ENCODE results near the gene RAE1. TPM values are rescaled to one million over a fixed set of nuclear protein-coding genes. Genes with fewer than 3 reads are reported as not detected.

The RAE1 gene
- total RNA-seq, 2 experiments from 2014 or later, result 35.0 to 37.2 TPM

- no peaks in the 10 kb centered on the region for H3K36me3 Mint-ChIP-seq (ENCODE audit: low read depth)
- H3K4me1 Mint-ChIP-seq (ENCODE audit: low read depth), result peaks cover 5% of the 10 kb centered on the region
- no peak overlapping the region for H3K4me3 Mint-ChIP-seq
- no peak for DNase-seq
- peaks cover 19% of the 10 kb centered on the region for H3K27me3 Mint-ChIP-seq (ENCODE audit: low read depth)
- no peak for ATAC-seq
- POLR2A ChIA-PET, result no interaction called here
- no peaks in the 10 kb centered on the region for H3K9me3 Mint-ChIP-seq (ENCODE audit: insufficient read depth)
- no peak overlapping the region for H3K27ac Mint-ChIP-seq
- CTCF ChIA-PET, result no interaction called here
Measured at GRCh38 chr20:57317316-57317788, 33.7 kb upstream of the RAE1 start.

- ATAC-seq, result no peak
- H3K4me1 Mint-ChIP-seq (ENCODE audit: low read depth), result peaks cover 5% of the 10 kb centered on the region
- H3K27me3 Mint-ChIP-seq (ENCODE audit: low read depth), result peaks cover 24% of the 10 kb centered on the region
- H3K4me3 Mint-ChIP-seq, result no peak overlapping the region
- no peak overlapping the region for H3K27ac Mint-ChIP-seq
- ChIA-PET CTCF (no interaction called here), POLR2A (no interaction called here)
- H3K9me3 Mint-ChIP-seq (ENCODE audit: insufficient read depth), result no peaks in the 10 kb centered on the region
- DNase-seq, result peak; percentile 38
- no peaks in the 10 kb centered on the region for H3K36me3 Mint-ChIP-seq (ENCODE audit: low read depth)
Measured at GRCh38 chr20:57317789-57318371, 33.2 kb upstream of the RAE1 start.

GRCh38 chr20:57319584-57319983 is 31.5 kb upstream of the RAE1 start:
- ChIA-PET POLR2A (no interaction called here), CTCF (no interaction called here)
- H3K27ac Mint-ChIP-seq, result no peak overlapping the region
- no peaks in the 10 kb centered on the region for H3K36me3 Mint-ChIP-seq (ENCODE audit: low read depth)
- ATAC-seq, result no peak
- DNase-seq, result no peak
- no peak overlapping the region for H3K4me3 Mint-ChIP-seq
- H3K4me1 Mint-ChIP-seq (ENCODE audit: low read depth), result peaks cover 5% of the 10 kb centered on the region
- peaks cover 32% of the 10 kb centered on the region for H3K27me3 Mint-ChIP-seq (ENCODE audit: low read depth)
- no peaks in the 10 kb centered on the region for H3K9me3 Mint-ChIP-seq (ENCODE audit: insufficient read depth)

GRCh38 chr20:57320358-57320757 is 30.7 kb upstream of the RAE1 start:
- POLR2A ChIA-PET, result interaction anchor here (0.7 kb wide), 1 partner anchor 152 kb away, joined by 5 read pairs; no protein-coding TSS in a partner anchor
- no peak for ATAC-seq
- no peak for DNase-seq
- no peak overlapping the region for H3K4me3 Mint-ChIP-seq
- H3K36me3 Mint-ChIP-seq (ENCODE audit: low read depth), result no peaks in the 10 kb centered on the region
- peaks cover 5% of the 10 kb centered on the region for H3K4me1 Mint-ChIP-seq (ENCODE audit: low read depth)
- no peaks in the 10 kb centered on the region for H3K9me3 Mint-ChIP-seq (ENCODE audit: insufficient read depth)
- H3K27me3 Mint-ChIP-seq (ENCODE audit: low read depth), result peaks cover 39% of the 10 kb centered on the region
- CTCF ChIA-PET, result no interaction called here
- no peak overlapping the region for H3K27ac Mint-ChIP-seq

- Mint-ChIP-seq H3K4me1 (ENCODE audit: low read depth) (peaks cover 5% of the 10 kb centered on the region), H3K27ac (no peak overlapping the region), H3K36me3 (ENCODE audit: low read depth) (no peaks in the 10 kb centered on the region), H3K27me3 (ENCODE audit: low read depth) (peaks cover 41% of the 10 kb centered on the region), H3K4me3 (no peak overlapping the region), H3K9me3 (ENCODE audit: insufficient read depth) (no peaks in the 10 kb centered on the region)
- ChIA-PET CTCF (no interaction called here), POLR2A (no interaction called here)
- DNase-seq (no peak), ATAC-seq (no peak)
Measured at GRCh38 chr20:57321142-57321541, 29.9 kb upstream of the RAE1 start.

GRCh38 chr20:57322476-57322875 is 28.6 kb upstream of the RAE1 start:
- H3K4me3 Mint-ChIP-seq, result no peak overlapping the region
- H3K27ac Mint-ChIP-seq, result no peak overlapping the region
- peaks cover 52% of the 10 kb centered on the region for H3K27me3 Mint-ChIP-seq (ENCODE audit: low read depth)
- no peaks in the 10 kb centered on the region for H3K9me3 Mint-ChIP-seq (ENCODE audit: insufficient read depth)
- ChIA-PET POLR2A (interaction anchor here (0.6 kb wide), 1 partner anchor 1814 kb away, joined by 3 read pairs; no protein-coding TSS in a partner anchor), CTCF (no interaction called here)
- DNase-seq (no peak), ATAC-seq (no peak)
- no peaks in the 10 kb centered on the region for H3K36me3 Mint-ChIP-seq (ENCODE audit: low read depth)
- H3K4me1 Mint-ChIP-seq (ENCODE audit: low read depth), result peaks cover 5% of the 10 kb centered on the region

- H3K4me3 Mint-ChIP-seq, result no peak overlapping the region
- ChIA-PET POLR2A (interaction anchor here (0.6 kb wide), 1 partner anchor 1814 kb away, joined by 3 read pairs; no protein-coding TSS in a partner anchor), CTCF (no interaction called here)
- peaks cover 55% of the 10 kb centered on the region for H3K27me3 Mint-ChIP-seq (ENCODE audit: low read depth)
- H3K4me1 Mint-ChIP-seq (ENCODE audit: low read depth), result peaks cover 2% of the 10 kb centered on the region
- H3K27ac Mint-ChIP-seq, result no peak overlapping the region
- ATAC-seq, result no peak
- DNase-seq, result no peak
- H3K36me3 Mint-ChIP-seq (ENCODE audit: low read depth), result no peaks in the 10 kb centered on the region
- H3K9me3 Mint-ChIP-seq (ENCODE audit: insufficient read depth), result no peaks in the 10 kb centered on the region
Measured at GRCh38 chr20:57323034-57323433, 28.0 kb upstream of the RAE1 start.

GRCh38 chr20:57325632-57326356 is 25.3 kb upstream of the RAE1 start:
- Mint-ChIP-seq H3K36me3 (ENCODE audit: low read depth) (no peaks in the 10 kb centered on the region), H3K4me1 (ENCODE audit: low read depth) (no peaks in the 10 kb centered on the region), H3K9me3 (ENCODE audit: insufficient read depth) (no peaks in the 10 kb centered on the region), H3K4me3 (no peak overlapping the region), H3K27me3 (ENCODE audit: low read depth) (peaks cover 53% of the 10 kb centered on the region), H3K27ac (no peak overlapping the region)
- POLR2A ChIA-PET, result no interaction called here
- no peak for ATAC-seq
- CTCF ChIA-PET, result no interaction called here
- peak; percentile 8 for DNase-seq

- ChIA-PET CTCF (no interaction called here), POLR2A (no interaction called here)
- no peaks in the 10 kb centered on the region for H3K36me3 Mint-ChIP-seq (ENCODE audit: low read depth)
- H3K9me3 Mint-ChIP-seq (ENCODE audit: insufficient read depth), result no peaks in the 10 kb centered on the region
- H3K27me3 Mint-ChIP-seq (ENCODE audit: low read depth), result peaks cover 50% of the 10 kb centered on the region
- H3K4me1 Mint-ChIP-seq (ENCODE audit: low read depth), result no peaks in the 10 kb centered on the region
- ATAC-seq (no peak), DNase-seq (peak; percentile 17)
- H3K4me3 Mint-ChIP-seq, result no peak overlapping the region
- no peak overlapping the region for H3K27ac Mint-ChIP-seq
Measured at GRCh38 chr20:57326667-57327455, 24.2 kb upstream of the RAE1 start.

GRCh38 chr20:57327820-57328219 is 23.2 kb upstream of the RAE1 start:
- no peaks in the 10 kb centered on the region for H3K4me1 Mint-ChIP-seq (ENCODE audit: low read depth)
- ATAC-seq, result no peak
- no peak overlapping the region for H3K4me3 Mint-ChIP-seq
- H3K36me3 Mint-ChIP-seq (ENCODE audit: low read depth), result no peaks in the 10 kb centered on the region
- DNase-seq, result no peak
- POLR2A ChIA-PET, result no interaction called here
- no peak overlapping the region for H3K27ac Mint-ChIP-seq
- H3K27me3 Mint-ChIP-seq (ENCODE audit: low read depth), result peaks cover 46% of the 10 kb centered on the region
- CTCF ChIA-PET, result no interaction called here
- H3K9me3 Mint-ChIP-seq (ENCODE audit: insufficient read depth), result no peaks in the 10 kb centered on the region

- DNase-seq (no peak), ATAC-seq (no peak)
- H3K27ac Mint-ChIP-seq, result no peak within 1 kb of the TSS
- H3K36me3 Mint-ChIP-seq (ENCODE audit: low read depth), result no peaks in the 10 kb centered on the region
- no peak within 1 kb of the TSS for H3K4me3 Mint-ChIP-seq
- CTCF ChIA-PET, result interaction anchor here (3.5 kb wide), 1 partner anchor 17 kb away, joined by 12 read pairs; no protein-coding TSS in a partner anchor
- H3K27me3 Mint-ChIP-seq (ENCODE audit: low read depth), result peaks cover 42% of the 10 kb centered on the region
- no peaks in the 10 kb centered on the region for H3K9me3 Mint-ChIP-seq (ENCODE audit: insufficient read depth)
- POLR2A ChIA-PET, result no interaction called here
- no peaks in the 10 kb centered on the region for H3K4me1 Mint-ChIP-seq (ENCODE audit: low read depth)
Measured at GRCh38 chr20:57329608-57330221, 21.3 kb upstream of the RAE1 start, which contains the start of gene SPO11. TSS of gene SPO11 (plus strand) at chr20:57329803. CDS start at chr20:57329868, 65 bp downstream.
